H9 (cell line): ENCODE results near the gene PDX1. TPM values are rescaled to one million over a fixed set of nuclear protein-coding genes. Genes with fewer than 3 reads are reported as not detected.

Experiments used
- DNase-seq: peaks from one replicate; pipeline ENCODE4 v3.0.0-alpha.2; 2017
- H2AFZ ChIP-seq: one replicate; pipeline ENCODE4 v1.6.1; 2013; ENCODE audit warnings: mild to moderate bottlenecking, low read length, control low read depth, moderate library complexity
- H2AK5ac ChIP-seq: 2 replicates; pipeline ENCODE4 v1.6.1; 2013; ENCODE audit warnings: low read length, control low read depth, mixed read lengths; ENCODE audit not compliant: insufficient read length
- H2BK120ac ChIP-seq: one replicate; pipeline ENCODE4 v1.6.1; 2013; ENCODE audit warnings: low read depth, mild to moderate bottlenecking, low read length, control low read depth, inconsistent platforms; ENCODE audit not compliant: poor library complexity, severe bottlenecking
- H2BK12ac ChIP-seq: 2 replicates; pipeline ENCODE4 v1.6.1; 2013; ENCODE audit warnings: low read length, control low read depth, mixed read lengths, low read depth; ENCODE audit not compliant: insufficient read length
- H2BK15ac ChIP-seq: 2 replicates; pipeline ENCODE4 v1.6.1; 2013; ENCODE audit warnings: low read depth, low read length, control low read depth
- H2BK20ac ChIP-seq: one replicate; pipeline ENCODE4 v1.6.1; 2013; ENCODE audit warnings: low read depth, mild to moderate bottlenecking, low read length, control low read depth, inconsistent platforms; ENCODE audit not compliant: poor library complexity, severe bottlenecking
- H2BK5ac ChIP-seq: 2 replicates; pipeline ENCODE4 v1.6.1; 2013; ENCODE audit warnings: low read length, control low read depth, mixed read lengths; ENCODE audit not compliant: insufficient read length
- H3K14ac ChIP-seq: 2 replicates; pipeline ENCODE4 v1.6.1; 2013; ENCODE audit warnings: low read length, control low read depth; ENCODE audit not compliant: insufficient read depth
- H3K18ac ChIP-seq: 2 replicates; pipeline ENCODE4 v1.6.1; 2013; ENCODE audit warnings: low read depth, mild to moderate bottlenecking, mixed read lengths, low read length, control low read depth; ENCODE audit not compliant: insufficient read length
- H3K23ac ChIP-seq: 2 replicates; pipeline ENCODE4 v1.6.1; 2013; ENCODE audit warnings: low read length, control low read depth, mixed read lengths, low read depth; ENCODE audit not compliant: insufficient read length
- H3K23me2 ChIP-seq: 2 replicates; pipeline ENCODE4 v1.6.1; 2013; ENCODE audit warnings: low read depth, mild to moderate bottlenecking, mixed read lengths, low read length, control low read depth; ENCODE audit not compliant: insufficient read length, poor library complexity, severe bottlenecking
- H3K27ac ChIP-seq: 2 replicates; pipeline ENCODE4 v1.5.1; 2013; ENCODE audit warnings: low read length, control low read depth, mixed read lengths, low read depth; ENCODE audit not compliant: insufficient read length
- H3K27me3 ChIP-seq: 2 replicates; pipeline ENCODE4 v1.6.1; 2013; ENCODE audit warnings: low read length, control low read depth, inconsistent platforms; ENCODE audit not compliant: insufficient read depth
- H3K4ac ChIP-seq: 2 replicates; pipeline ENCODE4 v1.6.1; 2013; ENCODE audit warnings: low read depth, mild to moderate bottlenecking, control low read depth, inconsistent platforms, low read length, moderate library complexity
- H3K4me1 ChIP-seq: 2 replicates; pipeline ENCODE4 v1.6.1; 2013; ENCODE audit warnings: low read length, control low read depth, inconsistent platforms; ENCODE audit not compliant: insufficient read depth
- H3K4me2 ChIP-seq: 2 replicates; pipeline ENCODE4 v1.6.1; 2013; ENCODE audit warnings: low read length, control low read depth, mixed read lengths; ENCODE audit not compliant: insufficient read length, insufficient read depth
- H3K56ac ChIP-seq: 2 replicates; pipeline ENCODE4 v1.6.1; 2013; ENCODE audit warnings: low read depth, mild to moderate bottlenecking, mixed read lengths, low read length, control low read depth; ENCODE audit not compliant: insufficient read length
- H3K79me1 ChIP-seq: 2 replicates; pipeline ENCODE4 v1.6.1; 2013; ENCODE audit warnings: low read depth, mild to moderate bottlenecking, moderate library complexity, low read length, control low read depth, inconsistent platforms; ENCODE audit not compliant: insufficient read depth, poor library complexity, severe bottlenecking
- H3K79me2 ChIP-seq: 2 replicates; pipeline ENCODE4 v1.6.1; 2013; ENCODE audit warnings: low read length, control low read depth, inconsistent platforms; ENCODE audit not compliant: insufficient read depth
- H3K9ac ChIP-seq: 2 replicates; pipeline ENCODE4 v1.6.1; 2013; ENCODE audit warnings: low read length, control low read depth, mixed read lengths; ENCODE audit not compliant: insufficient read length; ENCODE audit errors: extremely low read depth
- H3K9me3 ChIP-seq: one replicate; pipeline ENCODE4 v1.6.1; 2013; ENCODE audit warnings: low read depth, low read length, inconsistent platforms; ENCODE audit not compliant: control insufficient read depth
- H3T11ph ChIP-seq: one replicate; pipeline ENCODE4 v1.6.1; 2013; ENCODE audit warnings: mild to moderate bottlenecking, low read length, control low read depth, inconsistent platforms
- H4K20me1 ChIP-seq: one replicate; pipeline ENCODE4 v1.6.1; 2013; ENCODE audit not compliant: control insufficient read depth, insufficient read length, insufficient read depth
- H4K5ac ChIP-seq: 2 replicates; pipeline ENCODE4 v1.6.1; 2013; ENCODE audit warnings: low read depth, mild to moderate bottlenecking, mixed read lengths, low read length, control low read depth; ENCODE audit not compliant: insufficient read length
- H4K8ac ChIP-seq: replicated peaks from 2 replicates; pipeline ENCODE4 v1.6.1; 2013; ENCODE audit warnings: low read length, control low read depth, mixed read lengths, low read depth; ENCODE audit not compliant: insufficient read length
- H4K91ac ChIP-seq: 2 replicates; pipeline ENCODE4 v1.6.1; 2013; ENCODE audit warnings: low read depth, mild to moderate bottlenecking, moderate library complexity, mixed read lengths, low read length, control low read depth; ENCODE audit not compliant: insufficient read length
- H3K27ac Mint-ChIP-seq, 3 experiments: 2 replicates in 2 of 3; 3 replicates in 1 of 3; pipeline ENCODE4 v1.8.0; 2020 to 2021; ENCODE audit warnings: mixed read lengths in 3 of 3, mild to moderate bottlenecking in 1 of 3, moderate library complexity in 1 of 3
- H3K27me3 Mint-ChIP-seq: 2 replicates; pipeline ENCODE4 v1.8.0; 2021; ENCODE audit warnings: low read depth, mild to moderate bottlenecking, moderate library complexity, mixed read lengths
- H3K36me3 Mint-ChIP-seq, 3 experiments: 2 replicates in 2 of 3; 3 replicates in 1 of 3; pipeline ENCODE4 v1.8.0; 2020 to 2021; ENCODE audit warnings: low read depth in 3 of 3, mixed read lengths in 3 of 3; ENCODE audit not compliant: insufficient read depth in 1 of 3
- H3K4me1 Mint-ChIP-seq, 2 experiments: 2 replicates each; pipeline ENCODE4 v1.8.0; 2020; ENCODE audit warnings: mixed read lengths in 2 of 2
- H3K4me3 Mint-ChIP-seq, 2 experiments: 2 replicates in 1 of 2; 3 replicates in 1 of 2; pipeline ENCODE4 v1.8.0; 2020 to 2021; ENCODE audit warnings: mild to moderate bottlenecking in 2 of 2, mixed read lengths in 2 of 2, moderate library complexity in 1 of 2
- H3K9me3 Mint-ChIP-seq, 2 experiments: 2 replicates in 1 of 2; 3 replicates in 1 of 2; pipeline ENCODE4 v1.8.0; 2020; ENCODE audit warnings: mild to moderate bottlenecking in 2 of 2, mixed read lengths in 2 of 2, moderate library complexity in 1 of 2
- WGBS: extraction: QIAGEN DNeasy Blood & Tissue Kit; methylation state at CpG from one replicate; pipeline ENCODE4 v1.1.7; 2013; ENCODE audit warnings: missing lambda C conversion rate, low lambda C conversion rate, mixed read lengths; ENCODE audit not compliant: insufficient read length; ENCODE audit errors: extremely low coverage; 5-methylcytosine and 5-hydroxymethylcytosine counted together
- total RNA-seq: library from RNA; stranded (reverse); gene quantifications from 2 replicates; pipeline ENCODE4 v1.2.1, GENCODE V29; 2021
- TF ChIP-seq, protein P1 (sequence below): fragments of 200-600 bp; sonication (generic); conservative IDR thresholded peaks from 3 replicates; pipeline ENCODE4 v1.8.0; 2021; ENCODE audit warnings: antibody characterized with exemption, mild to moderate bottlenecking

PDX1 gene
- total RNA-seq, 1 experiment from 2014 or later, result not detected

- Histone ChIP-seq H2BK120ac (no peak overlapping the region), H3K79me2 (no peaks in the 10 kb centered on the region), H3K23me2 (no peaks in the 10 kb centered on the region), H3K27me3 (peaks cover 93% of the 10 kb centered on the region), H3K18ac (no peak overlapping the region), H3K23ac (no peak overlapping the region), H3K56ac (no peak overlapping the region), H4K5ac (no peak overlapping the region), H4K20me1 (peaks cover 4% of the 10 kb centered on the region), H2BK12ac (no peak overlapping the region), H3K4ac (no peak overlapping the region), H4K8ac (no peak overlapping the region), H2AK5ac (no peak overlapping the region), H3K4me1 (peaks cover 5% of the 10 kb centered on the region; the same call in 1 of the 2 replicates), H2BK5ac (no peak overlapping the region), H4K91ac (no peak overlapping the region), H3K79me1 (no peaks in the 10 kb centered on the region), H3K9me3 (no peaks in the 10 kb centered on the region), H3K14ac (no peak overlapping the region), H2AFZ (no peak overlapping the region), H2BK15ac (no peak overlapping the region), H3K9ac (no peak overlapping the region), H3K4me2 (no peak overlapping the region), H2BK20ac (no peak overlapping the region), H3K27ac (no peak overlapping the region), H3T11ph (no peak overlapping the region)
- H3K36me3 Mint-ChIP-seq, result no peaks in the 10 kb centered on the region
- H3K4me3 Mint-ChIP-seq, result no peak overlapping the region
- H3K27me3 Mint-ChIP-seq, result peaks cover 100% of the 10 kb centered on the region
- H3K9me3 Mint-ChIP-seq, result peaks cover 2 to 18% of the 10 kb centered on the region in 2 experiments
- H3K4me1 Mint-ChIP-seq, result peaks cover 33 to 52% of the 10 kb centered on the region in 2 experiments
- no peak for DNase-seq
- TF ChIP-seq, protein P1, sequence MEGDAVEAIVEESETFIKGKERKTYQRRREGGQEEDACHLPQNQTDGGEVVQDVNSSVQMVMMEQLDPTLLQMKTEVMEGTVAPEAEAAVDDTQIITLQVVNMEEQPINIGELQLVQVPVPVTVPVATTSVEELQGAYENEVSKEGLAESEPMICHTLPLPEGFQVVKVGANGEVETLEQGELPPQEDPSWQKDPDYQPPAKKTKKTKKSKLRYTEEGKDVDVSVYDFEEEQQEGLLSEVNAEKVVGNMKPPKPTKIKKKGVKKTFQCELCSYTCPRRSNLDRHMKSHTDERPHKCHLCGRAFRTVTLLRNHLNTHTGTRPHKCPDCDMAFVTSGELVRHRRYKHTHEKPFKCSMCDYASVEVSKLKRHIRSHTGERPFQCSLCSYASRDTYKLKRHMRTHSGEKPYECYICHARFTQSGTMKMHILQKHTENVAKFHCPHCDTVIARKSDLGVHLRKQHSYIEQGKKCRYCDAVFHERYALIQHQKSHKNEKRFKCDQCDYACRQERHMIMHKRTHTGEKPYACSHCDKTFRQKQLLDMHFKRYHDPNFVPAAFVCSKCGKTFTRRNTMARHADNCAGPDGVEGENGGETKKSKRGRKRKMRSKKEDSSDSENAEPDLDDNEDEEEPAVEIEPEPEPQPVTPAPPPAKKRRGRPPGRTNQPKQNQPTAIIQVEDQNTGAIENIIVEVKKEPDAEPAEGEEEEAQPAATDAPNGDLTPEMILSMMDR, result no peak
- no CpG with 5 or more reads among the region's 15 CpGs for WGBS
- H3K27ac Mint-ChIP-seq, result no peak overlapping the region
These were observed 45.0 kb downstream of the PDX1 start for GRCh38 chr13:27964741-27965323.
